HCT116 (cell line): ENCODE data around the gene MSH2. TPM values are rescaled to one million over a fixed set of nuclear protein-coding genes. Genes with fewer than 3 reads are reported as not detected.

ENCODE experiments used
- ATAC-seq: fragments of 200-7000 bp; cut with Tn5 transposase; 2 replicates; pipeline ENCODE4 v1.9.1; 2020; ENCODE audit warnings: mild to moderate bottlenecking, moderate library complexity
- BruUV-seq: library from RNA; stranded (reverse); fragments of 400-500 nt; replicated peaks from 2 replicates; lab custom pipeline; 2021; lab: Mats Ljungman, UMichigan
- CTCF ChIA-PET: fragments of 300-600 bp; sonication (Branson Sonifier 250); formaldehyde crosslinking; loops from one replicate; lab custom pipeline; 2021; ENCODE audit warnings: antibody characterized with exemption; lab: Charles Lee
- POLR2A ChIA-PET: fragments of 300-600, 350-600 bp; sonication (Branson Sonifier 250); formaldehyde crosslinking; loops from one replicate; lab custom pipeline; 2021; ENCODE audit warnings: antibody characterized with exemption; lab: Charles Lee
- RAD21 ChIA-PET, 2 experiments: fragments of 300-600 bp; sonication (Branson Sonifier 250); formaldehyde crosslinking; loops; one replicate each; lab custom pipeline; 2023; ENCODE audit warnings: low total read pairs in 2 of 2; ENCODE audit not compliant: uncharacterized antibody in 2 of 2, unreplicated experiment in 2 of 2, low non-redundant PET in 1 of 2; lab: Charles Lee
- DNase-seq: peaks from one replicate; pipeline ENCODE4 v3.0.0-alpha.2; 2010; ENCODE audit warnings: low read depth, low spot score
- H2AFZ ChIP-seq: fragments of 200-600 bp; shearing (Covaris generic), sonication (generic); 2 replicates; pipeline ENCODE4 v1.6.1; 2017; ENCODE audit warnings: low read depth, mixed run types, mixed read lengths, antibody characterized with exemption, low read length; ENCODE audit not compliant: poor library complexity, severe bottlenecking
- H3K27ac ChIP-seq: 2 replicates; pipeline ENCODE4 v1.5.1; 2012; ENCODE audit warnings: low read depth, low read length
- H3K27me3 ChIP-seq: fragments of 200-600 bp; sonication (generic); 2 replicates; pipeline ENCODE4 v1.6.1; 2016; ENCODE audit warnings: mixed run types, low read length, mixed read lengths; ENCODE audit not compliant: insufficient read depth
- H3K36me3 ChIP-seq, 2 experiments: fragments of 200-500 bp in 1 of 2; fragments of 200-600 bp in 1 of 2; sonication (Bioruptor generic) in 1 of 2; sonication (generic) in 1 of 2; 2 replicates each; pipeline versions ENCODE4 v1.5.1 to v1.6.1; 2014 to 2016; ENCODE audit warnings: low read length in 2 of 2, inconsistent platforms in 1 of 2, mixed read lengths in 1 of 2, mixed run types in 1 of 2; ENCODE audit not compliant: insufficient read depth in 2 of 2, control insufficient read depth in 1 of 2
- H3K4me1 ChIP-seq, 2 experiments: fragments of 200-600 bp in 1 of 2; sonication (generic) in 1 of 2; 2 replicates each; pipeline versions ENCODE4 v1.5.1 to v1.6.1; 2012 to 2017; ENCODE audit warnings: low read length in 2 of 2, inconsistent platforms in 1 of 2, mild to moderate bottlenecking in 1 of 2, mixed read lengths in 1 of 2, mixed run types in 1 of 2, moderate library complexity in 1 of 2; ENCODE audit not compliant: insufficient read depth in 2 of 2, control insufficient read depth in 1 of 2
- H3K4me2 ChIP-seq: fragments of 200-600 bp; sonication (generic); 2 replicates; pipeline ENCODE4 v1.6.1; 2017; ENCODE audit warnings: mixed run types, low read length, mixed read lengths
- H3K4me3 ChIP-seq, 2 experiments: fragments of 200-600 bp in 1 of 2; sonication (generic) in 1 of 2; replicated peaks in 1 of 2; 2 replicates each; pipeline ENCODE4 v1.5.1; 2011 to 2016; ENCODE audit warnings: low read length in 2 of 2, control low read depth in 1 of 2, low read depth in 1 of 2, mild to moderate bottlenecking in 1 of 2, mixed read lengths in 1 of 2, mixed run types in 1 of 2
- H3K79me2 ChIP-seq: fragments of 200-600 bp; sonication (generic); 2 replicates; pipeline ENCODE4 v1.6.1; 2017; ENCODE audit warnings: mild to moderate bottlenecking, mixed run types, low read length, moderate library complexity, mixed read lengths; ENCODE audit not compliant: insufficient read depth
- H3K9ac ChIP-seq: fragments of 200-600 bp; sonication (generic); 2 replicates; pipeline ENCODE4 v1.6.1; 2016; ENCODE audit warnings: low read length, mixed read lengths
- H3K9me2 ChIP-seq: fragments of 200-600 bp; sonication (generic), shearing (Covaris generic); 2 replicates; pipeline ENCODE4 v1.6.1; 2017; ENCODE audit warnings: mixed run types, mild to moderate bottlenecking, moderate library complexity; ENCODE audit not compliant: insufficient read depth
- H3K9me3 ChIP-seq, 2 experiments: fragments of 200-500 bp in 1 of 2; fragments of 200-600 bp in 1 of 2; sonication (Bioruptor generic) in 1 of 2; sonication (generic) in 1 of 2; 2 replicates each; pipeline ENCODE4 v1.6.1; 2014 to 2017; ENCODE audit warnings: low read length in 2 of 2, mixed read lengths in 2 of 2, inconsistent platforms in 1 of 2, low read depth in 1 of 2, mild to moderate bottlenecking in 1 of 2, mixed run types in 1 of 2, moderate library complexity in 1 of 2; ENCODE audit not compliant: control insufficient read depth in 1 of 2, insufficient read depth in 1 of 2
- H4K20me1 ChIP-seq: fragments of 200-600 bp; sonication (generic), shearing (Covaris generic); 2 replicates; pipeline ENCODE4 v1.6.1; 2017; ENCODE audit warnings: mixed run types, mild to moderate bottlenecking, moderate library complexity; ENCODE audit not compliant: insufficient read depth
- ATF3 ChIP-seq: IDR thresholded peaks from 2 replicates; pipeline ENCODE4 v1.6.1; 2012
- CBX3 ChIP-seq: IDR thresholded peaks from 2 replicates; pipeline ENCODE4 v1.6.1; 2012; ENCODE audit warnings: low read depth
- CEBPB ChIP-seq: IDR thresholded peaks from 2 replicates; pipeline ENCODE4 v1.6.1; 2012; ENCODE audit warnings: low read depth
- ELF1 ChIP-seq: IDR thresholded peaks from 2 replicates; pipeline ENCODE4 v1.6.1; 2012; ENCODE audit warnings: low read depth, borderline replicate concordance
- EZH2 ChIP-seq: fragments of 200-600 bp; sonication (generic); IDR thresholded peaks from 2 replicates; pipeline ENCODE4 v1.6.1; 2017; ENCODE audit warnings: antibody characterized with exemption, mixed run types
- EZH2phosphoT487 ChIP-seq: fragments of 200-600 bp; IDR thresholded peaks from 2 replicates; pipeline ENCODE4 v1.6.1; 2018; ENCODE audit warnings: antibody characterized with exemption, borderline replicate concordance
- MAX ChIP-seq: IDR thresholded peaks from 2 replicates; pipeline ENCODE4 v1.6.1; 2012
- POLR2A ChIP-seq: IDR thresholded peaks from 2 replicates; pipeline ENCODE4 v1.7.0; 2011; ENCODE audit warnings: borderline replicate concordance; ENCODE audit not compliant: insufficient read depth, insufficient read length; ENCODE audit errors: extremely low read depth
- RAD21 ChIP-seq: IDR thresholded peaks from 2 replicates; pipeline ENCODE4 v1.6.1; 2012; ENCODE audit warnings: low read depth, mild to moderate bottlenecking
- REST ChIP-seq: IDR thresholded peaks from 2 replicates; pipeline ENCODE4 v1.6.1; 2012; ENCODE audit warnings: low read depth
- SIN3A ChIP-seq: IDR thresholded peaks from 2 replicates; pipeline ENCODE4 v1.6.1; 2012; ENCODE audit warnings: low read depth
- TCF7L2 ChIP-seq: IDR thresholded peaks from 2 replicates; pipeline ENCODE4 v1.7.0; 2011; ENCODE audit warnings: borderline replicate concordance, inconsistent platforms; ENCODE audit not compliant: insufficient read depth, insufficient read length; ENCODE audit errors: extremely low read depth
- YY1 ChIP-seq: IDR thresholded peaks from 2 replicates; pipeline ENCODE4 v1.6.1; 2011; ENCODE audit warnings: low read length, low read depth, moderate library complexity, mild to moderate bottlenecking; ENCODE audit not compliant: insufficient replicate concordance; ENCODE audit errors: extremely low read depth
- ZBTB33 ChIP-seq: IDR thresholded peaks from 2 replicates; pipeline ENCODE4 v1.6.1; 2011; ENCODE audit warnings: mild to moderate bottlenecking, low read length, moderate library complexity; ENCODE audit not compliant: insufficient replicate concordance; ENCODE audit errors: extremely low read depth
- ZNF274 ChIP-seq: fragments of 200-500 bp; sonication (Bioruptor generic); IDR thresholded peaks from 2 replicates; pipeline ENCODE4 v1.6.1; 2014; ENCODE audit warnings: mild to moderate bottlenecking, low read depth, low read length, inconsistent platforms
- intact Hi-C: fragments of 100-400 bp; cut with micrococcal nuclease; formaldehyde crosslinking; loops from 2 replicates; pipeline ENCODE4 v1.10.0; 2022
- total RNA-seq: library from RNA; stranded (reverse); gene quantifications from one replicate; pipeline ENCODE4 v1.2.1, GENCODE V29; 2021; ENCODE audit not compliant: unreplicated experiment

MSH2 gene
- total RNA-seq, 1 experiment from 2014 or later: 54.9 TPM

GRCh38 chr2:47422560-47422959 is 19.6 kb downstream of the MSH2 start (continued):
- no peak for TF ChIP-seq ELF1
- no peak for TF ChIP-seq POLR2A
- TF ChIP-seq YY1: no peak
- TF ChIP-seq RAD21: no peak
- TF ChIP-seq CEBPB: peak; percentile 40; the same call in 1 of the 2 replicates
- TF ChIP-seq REST: no peak
- no peak for TF ChIP-seq EZH2
- no peak for TF ChIP-seq EZH2phosphoT487
- no peak for TF ChIP-seq TCF7L2
- TF ChIP-seq ZNF274: no peak
- no peak for TF ChIP-seq CBX3
- no peak for TF ChIP-seq SIN3A
- no peak for TF ChIP-seq MAX

GRCh38 chr2:47426786-47427185 is 23.8 kb downstream of the MSH2 start:
- Histone ChIP-seq H4K20me1 (no peaks in the 10 kb centered on the region), H3K4me3 (no peak overlapping the region), H3K9ac (no peak overlapping the region), H3K4me2 (no peak overlapping the region), H3K36me3 (peaks cover 8 to 9% of the 10 kb centered on the region in 2 experiments; a peak in 3 of 4 replicates), H3K9me2 (no peaks in the 10 kb centered on the region), H3K9me3 (no peaks in the 10 kb centered on the region), H3K4me1 (peaks cover 8 to 12% of the 10 kb centered on the region in 2 experiments; a peak in 3 of 4 replicates), H2AFZ (no peak overlapping the region), H3K27me3 (no peaks in the 10 kb centered on the region), H3K79me2 (peaks cover 15% of the 10 kb centered on the region; the same call in 1 of the 2 replicates), H3K27ac (no peak overlapping the region)
- BruUV-seq: no TSS peak
- ChIA-PET POLR2A (no interaction called here), RAD21 (no interaction called here), CTCF (no interaction called here)
- ATAC-seq (no peak), DNase-seq (no peak)
- intact Hi-C loops: no loop called here
- TF ChIP-seq ATF3: no peak
- TF ChIP-seq POLR2A: no peak
- TF ChIP-seq CEBPB: no peak
- TF ChIP-seq MAX: no peak
- no peak for TF ChIP-seq ZBTB33
- TF ChIP-seq SIN3A: no peak
- no peak for TF ChIP-seq REST
